Adrenal gland (tissue), 5 donors: ENCODE data around the gene CDH16.

Experiments
- POLR2A ChIP-seq, 2 donors: fragments of 450-650 bp; IDR thresholded peaks; one replicate each; pipeline ENCODE4 v1.6.1; 2017; ENCODE audit warnings: antibody characterized with exemption in 2 of 2, mild to moderate bottlenecking in 2 of 2, moderate library complexity in 1 of 2
- TF ChIP-seq, protein P1 (sequence below), 6 experiments: fragments of 450-650 bp in 4 of 6; fragments of 200-600 bp in 2 of 6; sonication (generic) in 1 of 6; IDR thresholded peaks; 1 replicate in 5 of 6; 2 replicates in 1 of 6; pipeline versions ENCODE4 v1.5.1 to v1.8.0; 2016 to 2021; ENCODE audit warnings: antibody characterized with exemption in 6 of 6, mild to moderate bottlenecking in 2 of 6, moderate library complexity in 1 of 6
- donor health status: DM: no; HTN: no; CAD: no.

- TF ChIP-seq, protein P1, sequence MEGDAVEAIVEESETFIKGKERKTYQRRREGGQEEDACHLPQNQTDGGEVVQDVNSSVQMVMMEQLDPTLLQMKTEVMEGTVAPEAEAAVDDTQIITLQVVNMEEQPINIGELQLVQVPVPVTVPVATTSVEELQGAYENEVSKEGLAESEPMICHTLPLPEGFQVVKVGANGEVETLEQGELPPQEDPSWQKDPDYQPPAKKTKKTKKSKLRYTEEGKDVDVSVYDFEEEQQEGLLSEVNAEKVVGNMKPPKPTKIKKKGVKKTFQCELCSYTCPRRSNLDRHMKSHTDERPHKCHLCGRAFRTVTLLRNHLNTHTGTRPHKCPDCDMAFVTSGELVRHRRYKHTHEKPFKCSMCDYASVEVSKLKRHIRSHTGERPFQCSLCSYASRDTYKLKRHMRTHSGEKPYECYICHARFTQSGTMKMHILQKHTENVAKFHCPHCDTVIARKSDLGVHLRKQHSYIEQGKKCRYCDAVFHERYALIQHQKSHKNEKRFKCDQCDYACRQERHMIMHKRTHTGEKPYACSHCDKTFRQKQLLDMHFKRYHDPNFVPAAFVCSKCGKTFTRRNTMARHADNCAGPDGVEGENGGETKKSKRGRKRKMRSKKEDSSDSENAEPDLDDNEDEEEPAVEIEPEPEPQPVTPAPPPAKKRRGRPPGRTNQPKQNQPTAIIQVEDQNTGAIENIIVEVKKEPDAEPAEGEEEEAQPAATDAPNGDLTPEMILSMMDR (IDR thresholded peaks at IDR 0.05) = no peak
- no peak for TF ChIP-seq POLR2A (IDR thresholded peaks at IDR 0.05)
Observed at GRCh38 chr16:66871840-66872239, 46.8 kb downstream of the CDH16 start.
